H9 (cell line): ENCODE measurements around the gene TYSND1. TPM values are rescaled to one million over a fixed set of nuclear protein-coding genes. Genes with fewer than 3 reads are reported as not detected.

ENCODE experiments used
- DNase-seq: peaks from one replicate; pipeline ENCODE4 v3.0.0-alpha.2; 2017
- H2AFZ ChIP-seq: one replicate; pipeline ENCODE4 v1.6.1; 2013; ENCODE audit warnings: mild to moderate bottlenecking, low read length, control low read depth, moderate library complexity
- H2AK5ac ChIP-seq: 2 replicates; pipeline ENCODE4 v1.6.1; 2013; ENCODE audit warnings: low read length, control low read depth, mixed read lengths; ENCODE audit not compliant: insufficient read length
- H2BK120ac ChIP-seq: one replicate; pipeline ENCODE4 v1.6.1; 2013; ENCODE audit warnings: low read depth, mild to moderate bottlenecking, low read length, control low read depth, inconsistent platforms; ENCODE audit not compliant: poor library complexity, severe bottlenecking
- H2BK12ac ChIP-seq: 2 replicates; pipeline ENCODE4 v1.6.1; 2013; ENCODE audit warnings: low read length, control low read depth, mixed read lengths, low read depth; ENCODE audit not compliant: insufficient read length
- H2BK15ac ChIP-seq: 2 replicates; pipeline ENCODE4 v1.6.1; 2013; ENCODE audit warnings: low read depth, low read length, control low read depth
- H2BK20ac ChIP-seq: one replicate; pipeline ENCODE4 v1.6.1; 2013; ENCODE audit warnings: low read depth, mild to moderate bottlenecking, low read length, control low read depth, inconsistent platforms; ENCODE audit not compliant: poor library complexity, severe bottlenecking
- H2BK5ac ChIP-seq: 2 replicates; pipeline ENCODE4 v1.6.1; 2013; ENCODE audit warnings: low read length, control low read depth, mixed read lengths; ENCODE audit not compliant: insufficient read length
- H3K14ac ChIP-seq: 2 replicates; pipeline ENCODE4 v1.6.1; 2013; ENCODE audit warnings: low read length, control low read depth; ENCODE audit not compliant: insufficient read depth
- H3K18ac ChIP-seq: 2 replicates; pipeline ENCODE4 v1.6.1; 2013; ENCODE audit warnings: low read depth, mild to moderate bottlenecking, mixed read lengths, low read length, control low read depth; ENCODE audit not compliant: insufficient read length
- H3K23ac ChIP-seq: 2 replicates; pipeline ENCODE4 v1.6.1; 2013; ENCODE audit warnings: low read length, control low read depth, mixed read lengths, low read depth; ENCODE audit not compliant: insufficient read length
- H3K23me2 ChIP-seq: 2 replicates; pipeline ENCODE4 v1.6.1; 2013; ENCODE audit warnings: low read depth, mild to moderate bottlenecking, mixed read lengths, low read length, control low read depth; ENCODE audit not compliant: insufficient read length, poor library complexity, severe bottlenecking
- H3K27ac ChIP-seq: 2 replicates; pipeline ENCODE4 v1.5.1; 2013; ENCODE audit warnings: low read length, control low read depth, mixed read lengths, low read depth; ENCODE audit not compliant: insufficient read length
- H3K27me3 ChIP-seq: 2 replicates; pipeline ENCODE4 v1.6.1; 2013; ENCODE audit warnings: low read length, control low read depth, inconsistent platforms; ENCODE audit not compliant: insufficient read depth
- H3K4ac ChIP-seq: 2 replicates; pipeline ENCODE4 v1.6.1; 2013; ENCODE audit warnings: low read depth, mild to moderate bottlenecking, control low read depth, inconsistent platforms, low read length, moderate library complexity
- H3K4me1 ChIP-seq: 2 replicates; pipeline ENCODE4 v1.6.1; 2013; ENCODE audit warnings: low read length, control low read depth, inconsistent platforms; ENCODE audit not compliant: insufficient read depth
- H3K4me2 ChIP-seq: 2 replicates; pipeline ENCODE4 v1.6.1; 2013; ENCODE audit warnings: low read length, control low read depth, mixed read lengths; ENCODE audit not compliant: insufficient read length, insufficient read depth
- H3K56ac ChIP-seq: 2 replicates; pipeline ENCODE4 v1.6.1; 2013; ENCODE audit warnings: low read depth, mild to moderate bottlenecking, mixed read lengths, low read length, control low read depth; ENCODE audit not compliant: insufficient read length
- H3K79me1 ChIP-seq: 2 replicates; pipeline ENCODE4 v1.6.1; 2013; ENCODE audit warnings: low read depth, mild to moderate bottlenecking, moderate library complexity, low read length, control low read depth, inconsistent platforms; ENCODE audit not compliant: insufficient read depth, poor library complexity, severe bottlenecking
- H3K79me2 ChIP-seq: 2 replicates; pipeline ENCODE4 v1.6.1; 2013; ENCODE audit warnings: low read length, control low read depth, inconsistent platforms; ENCODE audit not compliant: insufficient read depth
- H3K9ac ChIP-seq: 2 replicates; pipeline ENCODE4 v1.6.1; 2013; ENCODE audit warnings: low read length, control low read depth, mixed read lengths; ENCODE audit not compliant: insufficient read length; ENCODE audit errors: extremely low read depth
- H3K9me3 ChIP-seq: one replicate; pipeline ENCODE4 v1.6.1; 2013; ENCODE audit warnings: low read depth, low read length, inconsistent platforms; ENCODE audit not compliant: control insufficient read depth
- H3T11ph ChIP-seq: one replicate; pipeline ENCODE4 v1.6.1; 2013; ENCODE audit warnings: mild to moderate bottlenecking, low read length, control low read depth, inconsistent platforms
- H4K20me1 ChIP-seq: one replicate; pipeline ENCODE4 v1.6.1; 2013; ENCODE audit not compliant: control insufficient read depth, insufficient read length, insufficient read depth
- H4K5ac ChIP-seq: 2 replicates; pipeline ENCODE4 v1.6.1; 2013; ENCODE audit warnings: low read depth, mild to moderate bottlenecking, mixed read lengths, low read length, control low read depth; ENCODE audit not compliant: insufficient read length
- H4K8ac ChIP-seq: replicated peaks from 2 replicates; pipeline ENCODE4 v1.6.1; 2013; ENCODE audit warnings: low read length, control low read depth, mixed read lengths, low read depth; ENCODE audit not compliant: insufficient read length
- H4K91ac ChIP-seq: 2 replicates; pipeline ENCODE4 v1.6.1; 2013; ENCODE audit warnings: low read depth, mild to moderate bottlenecking, moderate library complexity, mixed read lengths, low read length, control low read depth; ENCODE audit not compliant: insufficient read length
- H3K27ac Mint-ChIP-seq, 3 experiments: 2 replicates in 2 of 3; 3 replicates in 1 of 3; pipeline ENCODE4 v1.8.0; 2020 to 2021; ENCODE audit warnings: mixed read lengths in 3 of 3, mild to moderate bottlenecking in 1 of 3, moderate library complexity in 1 of 3
- H3K27me3 Mint-ChIP-seq: 2 replicates; pipeline ENCODE4 v1.8.0; 2021; ENCODE audit warnings: low read depth, mild to moderate bottlenecking, moderate library complexity, mixed read lengths
- H3K36me3 Mint-ChIP-seq, 3 experiments: 2 replicates in 2 of 3; 3 replicates in 1 of 3; pipeline ENCODE4 v1.8.0; 2020 to 2021; ENCODE audit warnings: low read depth in 3 of 3, mixed read lengths in 3 of 3; ENCODE audit not compliant: insufficient read depth in 1 of 3
- H3K4me1 Mint-ChIP-seq, 2 experiments: 2 replicates each; pipeline ENCODE4 v1.8.0; 2020; ENCODE audit warnings: mixed read lengths in 2 of 2
- H3K4me3 Mint-ChIP-seq, 2 experiments: 2 replicates in 1 of 2; 3 replicates in 1 of 2; pipeline ENCODE4 v1.8.0; 2020 to 2021; ENCODE audit warnings: mild to moderate bottlenecking in 2 of 2, mixed read lengths in 2 of 2, moderate library complexity in 1 of 2
- H3K9me3 Mint-ChIP-seq, 2 experiments: 2 replicates in 1 of 2; 3 replicates in 1 of 2; pipeline ENCODE4 v1.8.0; 2020; ENCODE audit warnings: mild to moderate bottlenecking in 2 of 2, mixed read lengths in 2 of 2, moderate library complexity in 1 of 2
- WGBS: extraction: QIAGEN DNeasy Blood & Tissue Kit; methylation state at CpG from one replicate; pipeline ENCODE4 v1.1.7; 2013; ENCODE audit warnings: missing lambda C conversion rate, low lambda C conversion rate, mixed read lengths; ENCODE audit not compliant: insufficient read length; ENCODE audit errors: extremely low coverage; 5-methylcytosine and 5-hydroxymethylcytosine counted together
- total RNA-seq: library from RNA; stranded (reverse); gene quantifications from 2 replicates; pipeline ENCODE4 v1.2.1, GENCODE V29; 2021
- TF ChIP-seq, protein P1 (sequence below): fragments of 200-600 bp; sonication (generic); conservative IDR thresholded peaks from 3 replicates; pipeline ENCODE4 v1.8.0; 2021; ENCODE audit warnings: antibody characterized with exemption, mild to moderate bottlenecking

The TYSND1 gene
- total RNA-seq, 1 experiment from 2014 or later = 12.8 TPM

- WGBS = no CpG with 5 or more reads among the region's 3 CpGs
- Histone ChIP-seq H3K4me1 (no peaks in the 10 kb centered on the region), H3K23me2 (no peaks in the 10 kb centered on the region), H2BK20ac (no peak overlapping the region), H2BK15ac (no peak overlapping the region), H4K5ac (no peak overlapping the region), H3K79me1 (no peaks in the 10 kb centered on the region), H3K14ac (no peak overlapping the region), H4K91ac (no peak overlapping the region), H3K18ac (no peak overlapping the region), H4K8ac (no peak overlapping the region), H2AK5ac (no peak overlapping the region), H3K23ac (no peak overlapping the region), H4K20me1 (peaks cover 3% of the 10 kb centered on the region), H3K4me2 (no peak overlapping the region), H3K79me2 (no peaks in the 10 kb centered on the region), H3K9ac (no peak overlapping the region), H3T11ph (no peak overlapping the region), H2BK120ac (no peak overlapping the region), H2AFZ (no peak overlapping the region), H3K56ac (no peak overlapping the region), H3K9me3 (no peaks in the 10 kb centered on the region), H2BK12ac (no peak overlapping the region), H2BK5ac (no peak overlapping the region), H3K27me3 (no peaks in the 10 kb centered on the region), H3K4ac (no peak overlapping the region), H3K27ac (no peak overlapping the region)
- Mint-ChIP-seq H3K4me1 (peaks cover 0 to 10% of the 10 kb centered on the region in 2 experiments; a peak in 3 of 4 replicates), H3K4me3 (no peak overlapping the region), H3K27me3 (no peaks in the 10 kb centered on the region), H3K27ac (peak overlapping the region in 1 of 3 experiments; percentile 85; a peak in 4 of 7 replicates), H3K36me3 (peaks cover 40 to 82% (median 82%) of the 10 kb centered on the region in 3 experiments; a peak in 6 of 7 replicates), H3K9me3 (no peaks in the 10 kb centered on the region)
- TF ChIP-seq, protein P1, sequence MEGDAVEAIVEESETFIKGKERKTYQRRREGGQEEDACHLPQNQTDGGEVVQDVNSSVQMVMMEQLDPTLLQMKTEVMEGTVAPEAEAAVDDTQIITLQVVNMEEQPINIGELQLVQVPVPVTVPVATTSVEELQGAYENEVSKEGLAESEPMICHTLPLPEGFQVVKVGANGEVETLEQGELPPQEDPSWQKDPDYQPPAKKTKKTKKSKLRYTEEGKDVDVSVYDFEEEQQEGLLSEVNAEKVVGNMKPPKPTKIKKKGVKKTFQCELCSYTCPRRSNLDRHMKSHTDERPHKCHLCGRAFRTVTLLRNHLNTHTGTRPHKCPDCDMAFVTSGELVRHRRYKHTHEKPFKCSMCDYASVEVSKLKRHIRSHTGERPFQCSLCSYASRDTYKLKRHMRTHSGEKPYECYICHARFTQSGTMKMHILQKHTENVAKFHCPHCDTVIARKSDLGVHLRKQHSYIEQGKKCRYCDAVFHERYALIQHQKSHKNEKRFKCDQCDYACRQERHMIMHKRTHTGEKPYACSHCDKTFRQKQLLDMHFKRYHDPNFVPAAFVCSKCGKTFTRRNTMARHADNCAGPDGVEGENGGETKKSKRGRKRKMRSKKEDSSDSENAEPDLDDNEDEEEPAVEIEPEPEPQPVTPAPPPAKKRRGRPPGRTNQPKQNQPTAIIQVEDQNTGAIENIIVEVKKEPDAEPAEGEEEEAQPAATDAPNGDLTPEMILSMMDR = no peak
- no peak for DNase-seq
Observed at GRCh38 chr10:70155255-70155838, 8.8 kb upstream of the TYSND1 start.
